Fibroblast of skin of back (primary cell): ENCODE measurements around the gene KIF12.
A peak's percentile ranks its signal among the peaks of the same experiment; 100 is the strongest.

ENCODE experiments used
- DNase-seq: peaks from one replicate; pipeline ENCODE4 v3.0.0-alpha.2; 2013

Gene KIF12

GRCh38 chr9:114123031-114123977 is 24.2 kb upstream of the KIF12 start:
- DNase-seq: no peak

GRCh38 chr9:114122136-114123027 is 23.3 kb upstream of the KIF12 start:
- no peak for DNase-seq

GRCh38 chr9:114121227-114122135 is 22.4 kb upstream of the KIF12 start:
- no peak for DNase-seq

- no peak for DNase-seq
These were observed 21.3 kb upstream of the KIF12 start for GRCh38 chr9:114120192-114121014.

GRCh38 chr9:114119242-114120191 is 20.4 kb upstream of the KIF12 start:
- no peak for DNase-seq

GRCh38 chr9:114117996-114118830 is 19.1 kb upstream of the KIF12 start:
- no peak for DNase-seq

GRCh38 chr9:114117614-114117995 is 18.5 kb upstream of the KIF12 start:
- no peak for DNase-seq

GRCh38 chr9:114116126-114116747 is 17.1 kb upstream of the KIF12 start:
- no peak for DNase-seq

GRCh38 chr9:114115654-114116125 is 16.6 kb upstream of the KIF12 start:
- no peak for DNase-seq

GRCh38 chr9:114114364-114114763 is 15.3 kb upstream of the KIF12 start:
- DNase-seq: peak; percentile 32

GRCh38 chr9:114112778-114113584 is 13.9 kb upstream of the KIF12 start:
- DNase-seq: peak; percentile 81

- peak; percentile 81 for DNase-seq
These were observed 13.2 kb upstream of the KIF12 start for GRCh38 chr9:114112325-114112724.

- DNase-seq: peak; percentile 82
These were observed 11.1 kb upstream of the KIF12 start for GRCh38 chr9:114110180-114110579.

- no peak for DNase-seq
These were observed 10.0 kb upstream of the KIF12 start for GRCh38 chr9:114109124-114109523.

GRCh38 chr9:114108016-114108833 is 9.1 kb upstream of the KIF12 start:
- peak; percentile 71 for DNase-seq

- no peak for DNase-seq
These were observed 8.4 kb upstream of the KIF12 start for GRCh38 chr9:114107286-114108001.
